Measurements from ENCODE around the gene IL18RAP.

- TF ChIP-seq CTCF (IDR thresholded peaks at IDR 0.05) (no peak), POLR2AphosphoS5 (IDR thresholded peaks at IDR 0.05) (peak in 2 of 3 donors; percentile 42 to 60), POLR2A (IDR thresholded peaks at IDR 0.05) (no peak), EP300 (IDR thresholded peaks at IDR 0.05) (no peak)
These were observed 65.0 kb downstream of the IL18RAP start for GRCh38 chr2:102487761-102488462.
